Type B pancreatic cell (in vitro differentiated cells): ENCODE data around the gene TEKT5. TPM values are rescaled to one million over a fixed set of nuclear protein-coding genes. Genes with fewer than 3 reads are reported as not detected.

Experiments
- DNase-seq: peaks from one replicate; pipeline ENCODE4 v3.0.0; 2021; ENCODE audit warnings: mixed read lengths; ENCODE audit not compliant: unreplicated experiment; ENCODE audit errors: extremely low spot score
- H3K27ac Mint-ChIP-seq: 2 replicates; pipeline ENCODE4 v1.8.0; 2021; ENCODE audit warnings: mild to moderate bottlenecking, mixed read lengths
- H3K27me3 Mint-ChIP-seq: 2 replicates; pipeline ENCODE4 v1.8.0; 2021; ENCODE audit warnings: mixed read lengths
- H3K36me3 Mint-ChIP-seq: 2 replicates; pipeline ENCODE4 v1.8.0; 2021; ENCODE audit warnings: mixed read lengths
- H3K4me1 Mint-ChIP-seq: one replicate; pipeline ENCODE4 v1.8.0; 2021; ENCODE audit warnings: mixed read lengths; ENCODE audit not compliant: unreplicated experiment
- H3K4me3 Mint-ChIP-seq: 2 replicates; pipeline ENCODE4 v1.8.0; 2021; ENCODE audit warnings: mild to moderate bottlenecking, mixed read lengths
- H3K9me3 Mint-ChIP-seq: 2 replicates; pipeline ENCODE4 v1.8.0; 2021; ENCODE audit warnings: mixed read lengths
- total RNA-seq: library from RNA; stranded (reverse); gene quantifications from 2 replicates; pipeline ENCODE4 v1.2.1, GENCODE V29; 2021; ENCODE audit warnings: low replicate concordance
- TF ChIP-seq, protein P1 (sequence below): fragments of 200-600 bp; sonication (generic); conservative IDR thresholded peaks from 2 replicates; pipeline ENCODE4 v1.5.0; 2021; ENCODE audit warnings: antibody characterized with exemption, mild to moderate bottlenecking

Gene TEKT5
- total RNA-seq, 1 donor from 2014 or later, result 0.41 TPM

- no peaks in the 10 kb centered on the region for H3K36me3 Mint-ChIP-seq
- no peak overlapping the region for H3K4me3 Mint-ChIP-seq
- H3K27ac Mint-ChIP-seq, result no peak overlapping the region
- H3K9me3 Mint-ChIP-seq, result no peaks in the 10 kb centered on the region
- DNase-seq, result no peak
- H3K4me1 Mint-ChIP-seq, result no peaks in the 10 kb centered on the region
- H3K27me3 Mint-ChIP-seq, result no peaks in the 10 kb centered on the region
- TF ChIP-seq, protein P1, sequence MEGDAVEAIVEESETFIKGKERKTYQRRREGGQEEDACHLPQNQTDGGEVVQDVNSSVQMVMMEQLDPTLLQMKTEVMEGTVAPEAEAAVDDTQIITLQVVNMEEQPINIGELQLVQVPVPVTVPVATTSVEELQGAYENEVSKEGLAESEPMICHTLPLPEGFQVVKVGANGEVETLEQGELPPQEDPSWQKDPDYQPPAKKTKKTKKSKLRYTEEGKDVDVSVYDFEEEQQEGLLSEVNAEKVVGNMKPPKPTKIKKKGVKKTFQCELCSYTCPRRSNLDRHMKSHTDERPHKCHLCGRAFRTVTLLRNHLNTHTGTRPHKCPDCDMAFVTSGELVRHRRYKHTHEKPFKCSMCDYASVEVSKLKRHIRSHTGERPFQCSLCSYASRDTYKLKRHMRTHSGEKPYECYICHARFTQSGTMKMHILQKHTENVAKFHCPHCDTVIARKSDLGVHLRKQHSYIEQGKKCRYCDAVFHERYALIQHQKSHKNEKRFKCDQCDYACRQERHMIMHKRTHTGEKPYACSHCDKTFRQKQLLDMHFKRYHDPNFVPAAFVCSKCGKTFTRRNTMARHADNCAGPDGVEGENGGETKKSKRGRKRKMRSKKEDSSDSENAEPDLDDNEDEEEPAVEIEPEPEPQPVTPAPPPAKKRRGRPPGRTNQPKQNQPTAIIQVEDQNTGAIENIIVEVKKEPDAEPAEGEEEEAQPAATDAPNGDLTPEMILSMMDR, result no peak
Measured at GRCh38 chr16:10594312-10594950, 100.3 kb downstream of the TEKT5 start.

DNA sequence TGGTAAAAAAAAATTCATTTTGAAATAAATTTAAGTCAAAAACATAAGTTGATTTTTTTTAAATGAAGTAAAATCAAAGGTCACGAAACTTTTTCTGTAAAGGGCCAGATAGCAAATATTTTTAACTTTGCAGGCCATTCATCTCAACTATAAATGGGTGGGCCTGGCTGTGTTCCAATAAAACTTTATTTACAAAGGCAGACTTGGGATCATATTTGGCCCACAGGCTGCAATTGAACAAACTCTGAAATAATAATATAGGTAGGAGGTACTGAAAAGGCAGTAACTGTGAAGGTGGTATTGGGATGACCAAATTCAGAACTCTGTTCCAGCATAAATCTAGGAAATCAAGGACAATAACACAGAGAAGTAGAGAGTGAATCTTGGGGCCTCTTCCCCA is 102.1 kb downstream of the TEKT5 start:
- no peak overlapping the region for H3K4me3 Mint-ChIP-seq
- no peak for DNase-seq
- H3K27me3 Mint-ChIP-seq, result peaks cover 10% of the 10 kb centered on the region
- TF ChIP-seq, protein P1, result no peak
- H3K9me3 Mint-ChIP-seq, result no peaks in the 10 kb centered on the region
- H3K36me3 Mint-ChIP-seq, result no peaks in the 10 kb centered on the region
- H3K4me1 Mint-ChIP-seq, result peaks cover 5% of the 10 kb centered on the region
- no peak overlapping the region for H3K27ac Mint-ChIP-seq

DNA sequence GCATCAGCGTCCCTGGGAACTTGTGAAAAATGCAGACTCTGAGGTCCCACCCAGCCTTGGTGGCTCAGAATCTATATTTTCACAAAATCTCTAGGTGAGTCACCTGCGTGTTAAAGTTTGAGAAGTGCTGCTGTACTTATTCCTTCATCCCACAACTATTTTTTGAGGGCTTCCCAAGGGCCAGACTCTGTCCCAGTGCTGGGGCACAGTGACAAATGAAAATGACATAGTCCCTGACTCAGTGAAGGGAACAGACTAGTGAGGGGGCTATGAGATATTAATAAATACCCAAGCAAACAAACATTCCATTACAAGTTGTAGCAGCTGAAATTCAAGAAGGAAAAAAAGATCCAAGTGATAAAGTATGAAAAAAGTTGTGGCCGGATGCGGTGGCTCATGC is 104.4 kb downstream of the TEKT5 start:
- Mint-ChIP-seq H3K27ac (no peak overlapping the region), H3K4me1 (peaks cover 5% of the 10 kb centered on the region), H3K27me3 (peaks cover 10% of the 10 kb centered on the region), H3K9me3 (no peaks in the 10 kb centered on the region), H3K4me3 (no peak overlapping the region), H3K36me3 (no peaks in the 10 kb centered on the region)
- TF ChIP-seq, protein P1, result no peak
- no peak for DNase-seq

- DNase-seq, result no peak
- Mint-ChIP-seq H3K4me1 (peaks cover 5% of the 10 kb centered on the region), H3K4me3 (no peak overlapping the region), H3K9me3 (no peaks in the 10 kb centered on the region), H3K36me3 (no peaks in the 10 kb centered on the region), H3K27ac (no peak overlapping the region), H3K27me3 (peaks cover 10% of the 10 kb centered on the region)
- TF ChIP-seq, protein P1, result no peak
Measured at GRCh38 chr16:10589109-10589508, 105.6 kb downstream of the TEKT5 start.

DNA sequence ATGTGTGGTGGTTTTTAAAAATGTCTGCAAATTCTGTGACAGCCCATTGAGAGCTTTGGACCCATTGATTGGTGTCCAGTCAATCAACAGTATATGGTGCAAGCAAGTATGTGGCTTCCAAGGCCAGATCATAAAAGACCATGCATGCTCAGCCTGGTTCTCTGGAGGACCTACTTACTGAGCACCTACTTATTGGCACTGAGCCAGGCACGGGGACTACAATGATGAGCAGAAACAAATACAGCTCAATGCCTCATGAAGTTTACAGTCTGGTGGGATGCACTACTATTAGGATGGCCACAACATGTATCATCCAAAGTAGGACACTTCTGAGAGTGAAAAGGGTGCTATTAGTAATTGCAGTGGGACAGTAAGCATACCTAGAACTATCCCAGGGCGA is 107.1 kb downstream of the TEKT5 start:
- H3K4me3 Mint-ChIP-seq, result no peak overlapping the region
- no peaks in the 10 kb centered on the region for H3K9me3 Mint-ChIP-seq
- TF ChIP-seq, protein P1, result no peak
- peaks cover 15% of the 10 kb centered on the region for H3K27me3 Mint-ChIP-seq
- H3K4me1 Mint-ChIP-seq, result peaks cover 5% of the 10 kb centered on the region
- no peak overlapping the region for H3K27ac Mint-ChIP-seq
- no peaks in the 10 kb centered on the region for H3K36me3 Mint-ChIP-seq
- DNase-seq, result no peak
